ENCODE data around the gene PPARGC1A. TPM values are rescaled to one million over a fixed set of nuclear protein-coding genes. Genes with fewer than 3 reads are reported as not detected.

PPARGC1A gene
- polyA plus RNA-seq, 2 of the 4 experiments (the other 2 are of a cell fraction) = 0.04 TPM

GRCh38 chr4:23897564-23898109 lies 7.8 kb upstream of the PPARGC1A start:
- H3K4me2 ChIP-seq = no peak overlapping the region
- ATAC-seq (no peak), DNase-seq (ENCODE audit: low read depth in 1 of 2, low spot score in 1 of 2) (no peak), FAIRE-seq (no peak)
- no peak overlapping the region for H3K4me3 ChIP-seq
- 2% methylated on average over 4 of the region's 4 CpGs for WGBS (ENCODE audit: missing lambda C conversion rate)
- H3K27ac ChIP-seq = no peak overlapping the region
- no peaks in the 10 kb centered on the region for H3K9me3 ChIP-seq
- POLR2A ChIA-PET = no interaction called here
- H3K4me1 ChIP-seq = no peaks in the 10 kb centered on the region
- TF ChIP-seq NR3C1 (IDR thresholded peaks at IDR 0.05) = no peak
- TF ChIP-seq USF2 (IDR thresholded peaks at IDR 0.05) = no peak
- TF ChIP-seq E2F6 (IDR thresholded peaks at IDR 0.05; ENCODE audit: borderline replicate concordance, low read depth) = no peak
- TF ChIP-seq PHF8 (IDR thresholded peaks at IDR 0.05; ENCODE audit: borderline replicate concordance, low read depth) = no peak
- TF ChIP-seq EP300 (IDR thresholded peaks at IDR 0.05) = no peak
- TF ChIP-seq EHMT2 (IDR thresholded peaks at IDR 0.05; ENCODE audit: low read depth) = no peak
- no peak for TF ChIP-seq POLR2AphosphoS2 (conservative IDR thresholded peaks at IDR 0.05; ENCODE audit: low read length)
- TF ChIP-seq EHF (CRISPR knock-in tag; IDR thresholded peaks at IDR 0.05) = no peak
- TF ChIP-seq KDM5A (IDR thresholded peaks at IDR 0.05) = no peak
- no peak for TF ChIP-seq RFX5 (IDR thresholded peaks at IDR 0.05)
- no peak for TF ChIP-seq HMGXB4 (CRISPR knock-in tag; IDR thresholded peaks at IDR 0.05; ENCODE audit: borderline replicate concordance)
- no peak for TF ChIP-seq HES2 (IDR thresholded peaks at IDR 0.05)
- no peak for TF ChIP-seq ELK1 (IDR thresholded peaks at IDR 0.05; ENCODE audit: low read depth, low read length)
- TF ChIP-seq PBX3 (IDR thresholded peaks at IDR 0.05) = no peak
- no peak for TF ChIP-seq BCL3 (IDR thresholded peaks at IDR 0.05)
- no peak for TF ChIP-seq RNF2 (IDR thresholded peaks at IDR 0.05; ENCODE audit: borderline replicate concordance, low read depth)
- no peak for TF ChIP-seq ZNF302 (CRISPR knock-in tag; IDR thresholded peaks at IDR 0.05)
- CTCF ChIA-PET = no interaction called here

GRCh38 chr4:23894021-23894420 lies 4.2 kb upstream of the PPARGC1A start:
- Histone ChIP-seq H3K27ac (no peak overlapping the region), H3K4me1 (no peaks in the 10 kb centered on the region; the same call in 2 of the 3 replicates), H3K9me3 (no peaks in the 10 kb centered on the region), H3K4me3 (no peak overlapping the region), H3K4me2 (no peak overlapping the region)
- no peak for DNase-seq (ENCODE audit: low read depth in 1 of 2, low spot score in 1 of 2)
- ChIA-PET CTCF (no interaction called here), POLR2A (no interaction called here)
- 16% methylated on average over 2 of the region's 2 CpGs for WGBS (ENCODE audit: missing lambda C conversion rate)
- no peak for TF ChIP-seq ATOH8 (CRISPR knock-in tag; IDR thresholded peaks at IDR 0.05; ENCODE audit: low read depth)
- no peak for TF ChIP-seq HEYL (CRISPR knock-in tag; IDR thresholded peaks at IDR 0.05)
- no peak for TF ChIP-seq HDAC2 (IDR thresholded peaks at IDR 0.05)
- no peak for TF ChIP-seq FOSL2 (IDR thresholded peaks at IDR 0.05)
- no peak for TF ChIP-seq FOSL2 (CRISPR knock-in tag; IDR thresholded peaks at IDR 0.05)
- TF ChIP-seq FOXS1 (CRISPR knock-in tag; IDR thresholded peaks at IDR 0.05) = no peak
- TF ChIP-seq JUN (IDR thresholded peaks at IDR 0.05) = no peak
- no peak for TF ChIP-seq SMC3 (IDR thresholded peaks at IDR 0.05)
- no peak for TF ChIP-seq ZSCAN20 (CRISPR knock-in tag; IDR thresholded peaks at IDR 0.05)
- TF ChIP-seq RCOR1 (IDR thresholded peaks at IDR 0.05; ENCODE audit: low read depth, low read length) = no peak
- no peak for TF ChIP-seq ZNF302 (CRISPR knock-in tag; IDR thresholded peaks at IDR 0.05)
- TF ChIP-seq TFCP2L1 (CRISPR knock-in tag; IDR thresholded peaks at IDR 0.05) = no peak
- no peak for TF ChIP-seq POLR2AphosphoS2 (conservative IDR thresholded peaks at IDR 0.05; ENCODE audit: low read length)
- no peak for TF ChIP-seq ZFP36 (IDR thresholded peaks at IDR 0.05; ENCODE audit: borderline replicate concordance, partially characterized antibody)
- no peak for TF ChIP-seq KDM1A (IDR thresholded peaks at IDR 0.05; ENCODE audit: low read depth)
- no peak for TF ChIP-seq ESRRA (IDR thresholded peaks at IDR 0.05; ENCODE audit: borderline replicate concordance, low read length)
- no peak for ATAC-seq
- no peak for FAIRE-seq
